ENCODE data around the gene ZBED5. TPM values are rescaled to one million over a fixed set of nuclear protein-coding genes. Genes with fewer than 3 reads are reported as not detected.

The ZBED5 gene
- total RNA-seq, 1 donor from 2014 or later: 7.8 TPM

DNA sequence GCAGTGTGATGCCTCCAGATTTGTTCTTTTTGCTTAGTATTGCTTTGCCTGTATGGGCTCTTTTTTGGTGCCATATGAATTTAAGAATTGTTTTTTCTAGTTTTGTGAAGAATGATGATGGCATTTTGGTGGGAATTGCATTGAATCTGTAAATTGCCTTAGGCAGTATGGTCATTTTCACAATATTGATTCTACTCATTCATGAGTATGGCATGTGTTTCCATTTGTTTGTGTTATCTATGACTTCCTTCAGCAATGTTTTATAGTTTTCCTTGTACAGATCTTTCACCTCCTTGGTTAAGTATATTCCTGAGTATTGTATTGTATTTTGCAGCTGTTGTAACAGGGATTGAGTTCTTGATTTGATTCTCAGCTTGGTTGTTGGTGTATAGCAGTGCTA, 18.3 kb upstream of the ZBED5 start:
- no peak for DNase-seq (ENCODE audit: low spot score in 2 of 2)

DNA sequence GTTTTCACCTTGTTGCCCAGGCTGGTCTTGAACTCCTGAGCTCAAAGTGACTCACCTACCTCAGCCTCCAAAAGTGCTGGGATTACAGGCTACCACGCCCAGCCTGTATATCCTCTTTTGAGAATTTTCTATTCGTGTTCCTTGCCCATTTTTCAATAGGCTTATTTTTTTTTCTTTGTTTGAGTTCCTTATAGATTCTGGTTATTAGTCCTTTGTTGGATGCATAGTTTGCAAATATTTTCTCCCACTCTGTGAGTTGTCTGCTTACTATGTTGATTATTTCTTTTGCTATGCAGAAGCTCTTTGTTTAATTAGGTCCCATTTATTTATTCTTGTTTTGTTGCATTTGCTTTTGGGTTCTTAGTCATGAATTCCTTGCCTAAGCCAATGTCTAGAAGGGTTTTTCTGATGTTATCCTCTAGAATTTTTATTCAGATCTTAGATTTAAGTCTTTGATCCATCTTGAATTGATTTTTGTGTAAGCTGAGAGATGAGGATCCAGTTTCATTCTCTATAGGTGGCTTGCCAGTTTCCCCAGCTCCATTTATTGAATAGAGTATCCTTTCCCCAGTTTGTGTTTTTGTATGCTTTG, 17.7 kb upstream of the ZBED5 start:
- no peaks in the 10 kb centered on the region for H3K4me1 ChIP-seq
- H3K27ac ChIP-seq: no peak overlapping the region
- H3K36me3 ChIP-seq: no peaks in the 10 kb centered on the region
- DNase-seq (ENCODE audit: low spot score in 2 of 2): no peak
- H3K4me3 ChIP-seq: no peak overlapping the region
- H3K9me3 ChIP-seq: peaks cover 7 to 20% of the 10 kb centered on the region in 2 donors
- intact Hi-C loops (cut with DNase I): no loop called here
- TF ChIP-seq, protein P1, sequence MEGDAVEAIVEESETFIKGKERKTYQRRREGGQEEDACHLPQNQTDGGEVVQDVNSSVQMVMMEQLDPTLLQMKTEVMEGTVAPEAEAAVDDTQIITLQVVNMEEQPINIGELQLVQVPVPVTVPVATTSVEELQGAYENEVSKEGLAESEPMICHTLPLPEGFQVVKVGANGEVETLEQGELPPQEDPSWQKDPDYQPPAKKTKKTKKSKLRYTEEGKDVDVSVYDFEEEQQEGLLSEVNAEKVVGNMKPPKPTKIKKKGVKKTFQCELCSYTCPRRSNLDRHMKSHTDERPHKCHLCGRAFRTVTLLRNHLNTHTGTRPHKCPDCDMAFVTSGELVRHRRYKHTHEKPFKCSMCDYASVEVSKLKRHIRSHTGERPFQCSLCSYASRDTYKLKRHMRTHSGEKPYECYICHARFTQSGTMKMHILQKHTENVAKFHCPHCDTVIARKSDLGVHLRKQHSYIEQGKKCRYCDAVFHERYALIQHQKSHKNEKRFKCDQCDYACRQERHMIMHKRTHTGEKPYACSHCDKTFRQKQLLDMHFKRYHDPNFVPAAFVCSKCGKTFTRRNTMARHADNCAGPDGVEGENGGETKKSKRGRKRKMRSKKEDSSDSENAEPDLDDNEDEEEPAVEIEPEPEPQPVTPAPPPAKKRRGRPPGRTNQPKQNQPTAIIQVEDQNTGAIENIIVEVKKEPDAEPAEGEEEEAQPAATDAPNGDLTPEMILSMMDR (IDR thresholded peaks at IDR 0.05): no peak
- H3K27me3 ChIP-seq: no peaks in the 10 kb centered on the region

More for the DNA sequence above, 18.3 kb upstream of the ZBED5 start:
- Histone ChIP-seq H3K36me3 (no peaks in the 10 kb centered on the region), H3K4me3 (no peak overlapping the region), H3K27me3 (no peaks in the 10 kb centered on the region), H3K9me3 (peaks cover 7 to 20% of the 10 kb centered on the region in 2 donors), H3K4me1 (no peaks in the 10 kb centered on the region), H3K27ac (peak overlapping the region in 1 of 2 donors; percentile 14)
- intact Hi-C loops (cut with DNase I): no loop called here
- TF ChIP-seq, protein P1 (IDR thresholded peaks at IDR 0.05): no peak

DNA sequence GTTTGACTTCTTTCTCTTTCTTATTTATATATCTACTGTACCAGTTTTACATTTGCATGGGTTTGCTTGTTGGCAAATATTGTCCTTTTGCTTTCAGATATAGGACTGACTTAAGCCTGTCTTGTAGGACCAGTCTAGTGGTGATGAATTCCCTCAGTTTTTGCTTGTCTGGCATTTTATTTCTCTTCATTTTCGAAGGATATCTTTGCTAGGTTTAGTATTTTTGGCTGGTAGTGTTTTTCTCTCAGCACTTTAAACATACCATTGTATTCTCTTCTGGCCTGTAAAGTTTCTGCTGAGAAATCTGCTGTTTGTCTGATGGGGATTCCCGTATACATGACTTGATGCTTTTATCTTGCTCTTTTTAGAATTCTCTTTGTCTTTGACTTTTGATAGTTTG, 14.2 kb upstream of the ZBED5 start:
- DNase-seq (ENCODE audit: low spot score in 2 of 2): no peak
- H3K27me3 ChIP-seq: no peaks in the 10 kb centered on the region
- peaks cover 4% of the 10 kb centered on the region in 2 donors for H3K4me1 ChIP-seq
- TF ChIP-seq, protein P1 (IDR thresholded peaks at IDR 0.05): no peak
- intact Hi-C loops (cut with DNase I): no loop called here
- no peak overlapping the region for H3K4me3 ChIP-seq
- H3K9me3 ChIP-seq: peaks cover 7 to 20% of the 10 kb centered on the region in 2 donors
- no peaks in the 10 kb centered on the region for H3K36me3 ChIP-seq
- no peak overlapping the region for H3K27ac ChIP-seq

DNA sequence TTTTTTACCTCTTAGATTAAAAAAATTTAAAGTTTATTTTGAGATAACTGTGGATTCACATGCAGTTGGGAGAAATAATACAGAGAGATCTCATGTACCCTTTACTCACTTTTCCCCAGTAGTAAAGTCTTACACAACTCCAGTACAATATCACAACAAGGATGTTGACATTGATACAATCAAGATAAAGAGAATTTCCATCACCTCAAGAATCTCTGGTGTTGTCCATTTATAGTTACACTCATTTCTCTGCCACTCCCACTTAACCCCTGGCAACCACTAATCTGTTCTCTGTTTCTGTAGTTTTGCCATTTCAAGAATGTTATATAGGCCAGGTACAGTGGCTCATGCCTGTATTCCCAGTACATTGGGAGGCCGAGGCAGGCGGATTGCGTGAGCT, 10.5 kb upstream of the ZBED5 start:
- no peaks in the 10 kb centered on the region for H3K36me3 ChIP-seq
- intact Hi-C loops (cut with DNase I): no loop called here
- peaks cover 8 to 22% of the 10 kb centered on the region in 2 donors for H3K4me1 ChIP-seq
- peak overlapping the region; percentile 46 to 97 for H3K27ac ChIP-seq
- TF ChIP-seq, protein P1 (IDR thresholded peaks at IDR 0.05): no peak
- H3K9me3 ChIP-seq: peaks cover 7 to 19% of the 10 kb centered on the region in 2 donors
- no peaks in the 10 kb centered on the region for H3K27me3 ChIP-seq
- no peak for DNase-seq (ENCODE audit: low spot score in 2 of 2)
- H3K4me3 ChIP-seq: no peak overlapping the region

DNA sequence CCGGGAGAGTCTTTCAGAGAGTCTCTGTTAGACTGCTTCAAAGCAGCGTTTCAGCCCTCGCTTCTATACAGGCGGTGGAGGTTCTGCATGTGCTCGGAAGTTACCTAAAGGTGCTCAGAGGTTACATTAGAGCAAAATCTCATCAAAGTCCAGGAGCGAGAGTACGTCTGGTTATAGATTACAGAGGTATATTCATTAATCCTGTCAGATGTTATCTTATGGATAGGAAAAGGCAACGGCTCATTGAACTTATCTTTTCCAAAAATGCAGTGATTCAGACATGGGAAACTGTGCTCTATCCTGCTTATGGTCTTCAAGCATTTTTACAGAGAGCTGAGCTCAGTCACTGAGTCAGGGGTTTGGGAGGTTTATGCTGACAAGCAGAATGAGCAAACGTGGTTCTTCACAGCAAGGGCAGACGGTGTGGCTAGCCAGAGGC, 9.1 kb upstream of the ZBED5 start:
- DNase-seq (ENCODE audit: low spot score in 2 of 2): no peak
- peaks cover 0 to 4% of the 10 kb centered on the region in 2 donors for H3K9me3 ChIP-seq
- intact Hi-C loops (cut with DNase I): no loop called here
- H3K27ac ChIP-seq: peak overlapping the region; percentile 97 to 99
- TF ChIP-seq, protein P1 (IDR thresholded peaks at IDR 0.05): no peak
- no peaks in the 10 kb centered on the region for H3K27me3 ChIP-seq
- H3K36me3 ChIP-seq: no peaks in the 10 kb centered on the region
- peaks cover 14 to 33% of the 10 kb centered on the region in 2 donors for H3K4me1 ChIP-seq
- no peak overlapping the region for H3K4me3 ChIP-seq

Measured in ascending aorta (tissue), 2 donors.